Measurements from ENCODE around the gene CSTPP1. TPM values are rescaled to one million over a fixed set of nuclear protein-coding genes. Genes with fewer than 3 reads are reported as not detected.
A peak's percentile ranks its signal among the peaks of the same experiment; 100 is the strongest.
"Not testable (repeated sequence)": the region's sequence is repeated elsewhere in the genome, so short reads cannot be mapped to it uniquely, and the experiment has no call there.

The CSTPP1 gene
- total RNA-seq, 4 donors from 2014 or later, result 47.5 to 87.6 (median 57.7) TPM

GRCh38 chr11:46918083-46918787, 18.3 kb upstream of the CSTPP1 start, which contains the start of gene LRP4:
Gene LRP4 (minus strand): TSS chr11:46918550. CDS start chr11:46918379, 171 bp downstream.
- H3K4me3 ChIP-seq (ENCODE audit: low read depth, poor library complexity, severe bottlenecking), result peak within 1 kb of the TSS; percentile 66
- intact Hi-C loops (cut with DNase I; ENCODE audit: low total_unique reads), result no loop called here
- whole genome bisulfite sequencing, 2 donors, result 2% methylated on average over 16 to 28 of the region's 97 CpGs
- TF ChIP-seq POLR2A (IDR thresholded peaks at IDR 0.05) (no peak), CTCF (IDR thresholded peaks at IDR 0.05) (no peak)
- no peak for DNase-seq (ENCODE audit: low spot score in 2 of 2)

- intact Hi-C loops (cut with DNase I; ENCODE audit: low total_unique reads), result no loop called here
- DNase-seq (ENCODE audit: low spot score in 2 of 2), result peak in 1 of 2 donors; percentile 68
- no peak overlapping the region for H3K4me3 ChIP-seq (ENCODE audit: low read depth, poor library complexity, severe bottlenecking)
- TF ChIP-seq POLR2A (IDR thresholded peaks at IDR 0.05) (no peak), CTCF (IDR thresholded peaks at IDR 0.05) (no peak)
- 18 to 20% methylated on average over 17 of the region's 17 CpGs for WGBS, 2 donors
Measured at GRCh38 chr11:46918788-46919513, 17.6 kb upstream of the CSTPP1 start.

GRCh38 chr11:46920755-46921154, 15.8 kb upstream of the CSTPP1 start:
- H3K4me3 ChIP-seq (ENCODE audit: low read depth, poor library complexity, severe bottlenecking), result no peak overlapping the region
- 17 to 18% methylated on average over 4 of the region's 4 CpGs for WGBS, 2 donors
- TF ChIP-seq POLR2A (IDR thresholded peaks at IDR 0.05) (no peak), CTCF (IDR thresholded peaks at IDR 0.05) (no peak)
- intact Hi-C loops (cut with DNase I; ENCODE audit: low total_unique reads), result no loop called here
- DNase-seq (ENCODE audit: low spot score in 2 of 2), result peak; percentile 78 to 89

- intact Hi-C loops (cut with DNase I; ENCODE audit: low total_unique reads); DNase-seq (ENCODE audit: low spot score in 2 of 2); H3K4me3 ChIP-seq (ENCODE audit: low read depth, poor library complexity, severe bottlenecking): not testable (repeated sequence)
- 68 to 78% methylated on average over 4 of the region's 4 CpGs for WGBS, 2 donors
Measured at GRCh38 chr11:46927928-46928327, 8.6 kb upstream of the CSTPP1 start.

GRCh38 chr11:46928701-46929100, 7.9 kb upstream of the CSTPP1 start:
- H3K4me3 ChIP-seq (ENCODE audit: low read depth, poor library complexity, severe bottlenecking); intact Hi-C loops (cut with DNase I; ENCODE audit: low total_unique reads); DNase-seq (ENCODE audit: low spot score in 2 of 2): not testable (repeated sequence)
- WGBS, 2 donors, result 80 to 93% methylated on average over 1 of the region's 1 CpG

GRCh38 chr11:46930089-46930488, 6.5 kb upstream of the CSTPP1 start:
- intact Hi-C loops (cut with DNase I; ENCODE audit: low total_unique reads), result no loop called here
- no peak for DNase-seq (ENCODE audit: low spot score in 2 of 2)
- TF ChIP-seq CTCF (IDR thresholded peaks at IDR 0.05), result no peak
- no peak for TF ChIP-seq POLR2A (IDR thresholded peaks at IDR 0.05)
- 59 to 71% methylated on average over 1 of the region's 1 CpG for WGBS, 2 donors
- no peak overlapping the region for H3K4me3 ChIP-seq (ENCODE audit: low read depth, poor library complexity, severe bottlenecking)

Measured in lower leg skin (tissue), 4 donors.